Fibroblast of lung (primary cell): ENCODE results near the gene EYA3. TPM values are rescaled to one million over a fixed set of nuclear protein-coding genes. Genes with fewer than 3 reads are reported as not detected.

Experiments used
- DNase-seq, 2 donors: peaks; one replicate each; pipeline versions ENCODE4 v3.0.0 to v3.0.0-alpha.2; 2010; ENCODE audit warnings: low read depth in 2 of 2
- H2AFZ ChIP-seq: 2 replicates; pipeline ENCODE4 v1.5.1; 2012; ENCODE audit warnings: low read length, control low read depth, inconsistent platforms
- H3K27ac ChIP-seq: 2 replicates; pipeline ENCODE4 v1.5.1; 2011; ENCODE audit warnings: low read length, control low read depth; ENCODE audit not compliant: insufficient read depth
- H3K27me3 ChIP-seq: 2 replicates; pipeline ENCODE4 v1.5.1; 2011; ENCODE audit warnings: mild to moderate bottlenecking, low read length; ENCODE audit not compliant: control insufficient read depth, insufficient read depth
- H3K36me3 ChIP-seq: 2 replicates; pipeline ENCODE4 v1.5.1; 2011; ENCODE audit warnings: low read length; ENCODE audit not compliant: control insufficient read depth, insufficient read depth
- H3K4me1 ChIP-seq: 2 replicates; pipeline ENCODE4 v1.5.1; 2011; ENCODE audit warnings: low read length; ENCODE audit not compliant: control insufficient read depth, insufficient read depth; ENCODE audit errors: extremely low read depth
- H3K4me2 ChIP-seq: 2 replicates; pipeline ENCODE4 v1.5.1; 2011; ENCODE audit warnings: low read length, control low read depth; ENCODE audit not compliant: insufficient read depth; ENCODE audit errors: extremely low read depth
- H3K4me3 ChIP-seq, 4 experiments: fragments of 200-600 bp in 1 of 4; sonication (generic) in 1 of 4; replicated peaks in 1 of 4; 2 replicates each; pipeline ENCODE4 v1.5.1; 2011 to 2016; ENCODE audit warnings: low read length in 4 of 4, low read depth in 3 of 4, mild to moderate bottlenecking in 3 of 4, control low read depth in 2 of 4, inconsistent platforms in 1 of 4, mixed read lengths in 1 of 4; ENCODE audit not compliant: insufficient read depth in 1 of 4; ENCODE audit errors: control extremely low read depth in 1 of 4
- H3K79me2 ChIP-seq: 2 replicates; pipeline ENCODE4 v1.5.1; 2012; ENCODE audit warnings: mild to moderate bottlenecking, low read length, inconsistent platforms; ENCODE audit not compliant: control insufficient read depth, insufficient read depth
- H3K9ac ChIP-seq: 2 replicates; pipeline ENCODE4 v1.5.1; 2011; ENCODE audit warnings: mild to moderate bottlenecking, low read length, control low read depth; ENCODE audit not compliant: insufficient read depth
- H3K9me3 ChIP-seq: 2 replicates; pipeline ENCODE4 v1.5.1; 2012; ENCODE audit warnings: low read depth, low read length; ENCODE audit not compliant: control insufficient read depth, insufficient read depth
- H4K20me1 ChIP-seq: 2 replicates; pipeline ENCODE4 v1.5.1; 2011; ENCODE audit warnings: low read length; ENCODE audit not compliant: control insufficient read depth, insufficient read depth; ENCODE audit errors: extremely low read depth
- EZH2 ChIP-seq: IDR thresholded peaks from 2 replicates; pipeline ENCODE4 v1.5.1; 2012; ENCODE audit warnings: low read length, control low read depth, mild to moderate bottlenecking; ENCODE audit errors: missing control alignments
- polyA plus RNA-seq, 2 donors: library from polyadenylated mRNA; depleted of rRNA in 1 of 2; stranded (reverse) in 1 of 2; unstranded in 1 of 2; fragments of >200 nt; gene quantifications; 2 replicates each; pipeline ENCODE4 v1.2.1, GENCODE V29; 2011 to 2012; ENCODE audit warnings: missing spikeins in 1 of 2
- total RNA-seq: library from RNA; depleted of rRNA; stranded (reverse); fragments of >200 nt; gene quantifications from 2 replicates; pipeline ENCODE4 v1.2.1, GENCODE V29; 2014
- TF ChIP-seq, protein P1 (sequence below), 2 donors: IDR thresholded peaks in 1 of 2; conservative IDR thresholded peaks in 1 of 2; 1 replicate in 1 of 2; 2 replicates in 1 of 2; pipeline ENCODE4 v1.5.1; 2011 to 2012; ENCODE audit warnings: low read length in 2 of 2, control low read depth in 1 of 2, inconsistent platforms in 1 of 2, low read depth in 1 of 2, mild to moderate bottlenecking in 1 of 2

The EYA3 gene
- total and polyA plus RNA-seq, 2 donors (not counting 1 experiment from before 2014, with no cell fraction given): 11.2 to 17.5 TPM

DNA sequence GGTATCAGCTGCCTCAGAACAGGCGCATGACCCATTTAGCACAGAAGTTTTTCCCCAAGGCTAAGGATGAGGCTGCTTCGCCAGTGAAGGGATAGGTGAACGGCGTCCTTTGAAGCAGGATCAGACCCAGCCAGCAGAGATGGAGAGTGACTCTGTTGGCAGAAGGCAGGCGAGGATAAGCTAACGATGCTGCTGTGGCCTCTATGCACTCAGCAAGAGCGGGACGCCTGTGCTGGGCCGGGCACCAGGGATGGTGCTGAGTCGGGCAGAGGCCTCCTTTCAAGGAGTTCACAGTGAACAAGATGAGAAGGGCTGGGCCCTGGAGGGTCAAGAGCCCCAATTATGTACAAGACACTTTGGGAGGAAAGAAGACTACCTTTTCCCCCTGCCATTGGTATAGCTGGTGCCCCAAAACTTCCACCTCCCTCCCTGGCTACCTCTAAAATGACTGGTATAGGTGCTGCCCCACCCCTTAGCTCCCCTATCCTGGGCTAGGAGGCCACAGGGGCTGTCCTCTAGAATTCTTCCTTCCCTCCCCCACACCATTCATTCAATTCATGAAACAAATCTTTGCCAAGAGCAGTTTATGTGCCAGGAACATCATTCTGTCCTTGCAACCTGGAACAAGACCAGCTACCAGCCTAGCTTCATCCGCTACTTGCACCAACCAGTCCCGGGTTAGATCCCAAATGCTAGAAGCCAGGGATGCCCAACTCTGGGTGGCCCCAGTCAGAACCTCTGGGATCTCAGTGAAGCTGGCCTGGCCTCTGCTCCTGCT, 121.1 kb downstream of the EYA3 start:
- no peak overlapping the region for H3K4me2 ChIP-seq
- H3K9me3 ChIP-seq: no peaks in the 10 kb centered on the region
- H3K36me3 ChIP-seq: peaks cover 8% of the 10 kb centered on the region
- TF ChIP-seq, protein P1, sequence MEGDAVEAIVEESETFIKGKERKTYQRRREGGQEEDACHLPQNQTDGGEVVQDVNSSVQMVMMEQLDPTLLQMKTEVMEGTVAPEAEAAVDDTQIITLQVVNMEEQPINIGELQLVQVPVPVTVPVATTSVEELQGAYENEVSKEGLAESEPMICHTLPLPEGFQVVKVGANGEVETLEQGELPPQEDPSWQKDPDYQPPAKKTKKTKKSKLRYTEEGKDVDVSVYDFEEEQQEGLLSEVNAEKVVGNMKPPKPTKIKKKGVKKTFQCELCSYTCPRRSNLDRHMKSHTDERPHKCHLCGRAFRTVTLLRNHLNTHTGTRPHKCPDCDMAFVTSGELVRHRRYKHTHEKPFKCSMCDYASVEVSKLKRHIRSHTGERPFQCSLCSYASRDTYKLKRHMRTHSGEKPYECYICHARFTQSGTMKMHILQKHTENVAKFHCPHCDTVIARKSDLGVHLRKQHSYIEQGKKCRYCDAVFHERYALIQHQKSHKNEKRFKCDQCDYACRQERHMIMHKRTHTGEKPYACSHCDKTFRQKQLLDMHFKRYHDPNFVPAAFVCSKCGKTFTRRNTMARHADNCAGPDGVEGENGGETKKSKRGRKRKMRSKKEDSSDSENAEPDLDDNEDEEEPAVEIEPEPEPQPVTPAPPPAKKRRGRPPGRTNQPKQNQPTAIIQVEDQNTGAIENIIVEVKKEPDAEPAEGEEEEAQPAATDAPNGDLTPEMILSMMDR (conservative IDR thresholded peaks at IDR 0.05 in 1 of 2, IDR thresholded peaks at IDR 0.05 in 1 of 2; ENCODE audit: low read depth in 1 of 2, low read length in 2 of 2): no peak
- no peak for TF ChIP-seq EZH2
- peaks cover 19% of the 10 kb centered on the region for H3K4me1 ChIP-seq
- H3K27ac ChIP-seq: no peak overlapping the region
- peaks cover 2% of the 10 kb centered on the region for H3K79me2 ChIP-seq
- H3K4me3 ChIP-seq: no peak overlapping the region
- no peak overlapping the region for H2AFZ ChIP-seq
- no peaks in the 10 kb centered on the region for H4K20me1 ChIP-seq
- H3K27me3 ChIP-seq: no peaks in the 10 kb centered on the region
- no peak overlapping the region for H3K9ac ChIP-seq
- DNase-seq: no peak

DNA sequence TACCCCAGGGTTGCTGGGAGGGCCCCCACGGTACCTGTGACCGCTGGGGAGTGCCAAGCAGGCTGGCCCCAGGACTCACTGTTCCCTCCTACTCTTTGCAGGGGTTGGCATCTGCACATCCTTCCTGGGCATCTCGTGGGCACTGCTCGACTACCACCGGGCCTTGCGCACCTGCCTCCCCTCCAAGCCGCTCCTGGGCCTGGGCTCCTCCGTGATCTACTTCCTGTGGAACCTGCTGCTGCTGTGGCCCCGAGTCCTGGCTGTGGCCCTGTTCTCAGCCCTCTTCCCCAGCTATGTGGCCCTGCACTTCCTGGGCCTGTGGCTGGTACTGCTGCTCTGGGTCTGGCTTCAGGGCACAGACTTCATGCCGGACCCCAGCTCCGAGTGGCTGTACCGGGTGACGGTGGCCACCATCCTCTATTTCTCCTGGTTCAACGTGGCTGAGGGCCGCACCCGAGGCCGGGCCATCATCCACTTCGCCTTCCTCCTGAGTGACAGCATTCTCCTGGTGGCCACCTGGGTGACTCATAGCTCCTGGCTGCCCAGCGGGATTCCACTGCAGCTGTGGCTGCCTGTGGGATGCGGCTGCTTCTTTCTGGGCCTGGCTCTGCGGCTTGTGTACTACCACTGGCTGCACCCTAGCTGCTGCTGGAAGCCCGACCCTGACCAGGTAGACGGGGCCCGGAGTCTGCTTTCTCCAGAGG, 121.9 kb downstream of the EYA3 start:
- Histone ChIP-seq H4K20me1 (no peaks in the 10 kb centered on the region), H3K79me2 (peaks cover 2% of the 10 kb centered on the region), H3K4me1 (peaks cover 19% of the 10 kb centered on the region), H3K9me3 (no peaks in the 10 kb centered on the region), H2AFZ (no peak overlapping the region), H3K27ac (no peak overlapping the region), H3K4me2 (no peak overlapping the region), H3K36me3 (peaks cover 8% of the 10 kb centered on the region), H3K9ac (no peak overlapping the region), H3K4me3 (no peak overlapping the region), H3K27me3 (no peaks in the 10 kb centered on the region)
- TF ChIP-seq EZH2: no peak
- TF ChIP-seq, protein P1 (conservative IDR thresholded peaks at IDR 0.05 in 1 of 2, IDR thresholded peaks at IDR 0.05 in 1 of 2; ENCODE audit: low read depth in 1 of 2, low read length in 2 of 2): no peak
- DNase-seq: peak in 1 of 2 donors; percentile 49

DNA sequence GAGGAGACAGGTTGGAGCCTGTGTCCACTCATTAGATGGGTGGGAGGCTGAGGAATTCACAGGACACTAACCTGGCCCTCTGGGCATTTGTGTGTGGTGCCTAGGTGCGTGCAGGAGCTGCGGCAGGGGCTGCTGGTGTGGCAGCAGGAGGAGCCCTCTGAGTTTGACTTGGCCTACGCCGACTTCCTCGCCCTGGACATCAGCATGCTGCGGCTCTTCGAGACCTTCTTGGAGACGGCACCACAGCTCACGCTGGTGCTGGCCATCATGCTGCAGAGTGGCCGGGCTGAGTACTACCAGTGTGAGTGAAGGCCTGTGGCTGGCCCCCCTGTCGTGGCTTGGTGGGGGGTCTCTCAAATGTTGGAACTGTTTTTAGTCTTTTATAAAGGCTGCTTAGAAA, 125.0 kb downstream of the EYA3 start:
- Histone ChIP-seq H3K27ac (no peak overlapping the region), H3K79me2 (peaks cover 8% of the 10 kb centered on the region), H3K4me3 (no peak overlapping the region), H3K36me3 (peaks cover 8% of the 10 kb centered on the region), H4K20me1 (no peaks in the 10 kb centered on the region), H3K9ac (no peak overlapping the region), H3K4me2 (no peak overlapping the region), H2AFZ (no peak overlapping the region), H3K4me1 (peaks cover 12% of the 10 kb centered on the region), H3K27me3 (no peaks in the 10 kb centered on the region), H3K9me3 (no peaks in the 10 kb centered on the region)
- DNase-seq: no peak
- TF ChIP-seq EZH2: no peak
- TF ChIP-seq, protein P1 (conservative IDR thresholded peaks at IDR 0.05 in 1 of 2, IDR thresholded peaks at IDR 0.05 in 1 of 2; ENCODE audit: low read depth in 1 of 2, low read length in 2 of 2): no peak
